Measurements from ENCODE around the gene BMAL1.

The BMAL1 gene

DNA sequence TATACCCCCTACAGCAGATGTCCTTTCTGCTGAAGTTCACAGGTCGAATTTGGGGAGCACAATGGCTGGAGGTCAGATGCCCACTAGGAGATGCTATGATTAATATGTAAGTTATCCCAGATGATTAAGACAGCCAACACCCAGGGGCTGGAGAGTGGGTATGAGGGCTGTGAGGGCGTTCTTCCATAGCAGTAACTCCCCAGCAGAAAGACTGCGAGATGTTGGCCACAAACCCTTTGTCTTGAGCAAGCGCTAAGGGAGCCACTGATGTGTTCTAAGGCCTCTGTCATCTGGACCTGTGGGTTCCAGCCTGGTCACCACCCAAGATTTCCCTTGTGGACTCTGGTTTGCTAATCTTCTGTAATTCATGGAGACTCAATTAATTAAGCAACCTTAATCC lies 77.6 kb downstream of the BMAL1 start:
- Histone ChIP-seq H3K27me3 (ENCODE audit: insufficient read depth, low read length) (no peaks in the 10 kb centered on the region), H4K20me1 (ENCODE audit: insufficient read depth, low read length) (no peaks in the 10 kb centered on the region), H2AFZ (ENCODE audit: low read length) (no peak overlapping the region), H3K9ac (ENCODE audit: low read length) (no peak overlapping the region), H3K4me1 (ENCODE audit: insufficient read depth, low read length, severe bottlenecking) (no peaks in the 10 kb centered on the region), H3F3A (ENCODE audit: insufficient read depth, low read length) (no peaks in the 10 kb centered on the region), H3K27ac (ENCODE audit: low read depth, low read length, poor library complexity, severe bottlenecking) (no peak overlapping the region), H3K9me3 (ENCODE audit: low read length) (no peaks in the 10 kb centered on the region), H3K79me2 (ENCODE audit: insufficient read depth, low read length) (no peaks in the 10 kb centered on the region), H3K4me3 (ENCODE audit: low read depth, low read length, poor library complexity, severe bottlenecking) (no peak overlapping the region), H3K4me2 (ENCODE audit: low read length) (no peak overlapping the region), H3K36me3 (ENCODE audit: insufficient read depth, low read length) (peaks cover 6% of the 10 kb centered on the region), H3K9me2 (ENCODE audit: low read depth, low read length) (no peaks in the 10 kb centered on the region)
- TF ChIP-seq EZH2 (IDR thresholded peaks at IDR 0.05; ENCODE audit: borderline replicate concordance, low read length), result no peak
- TF ChIP-seq, protein P1, sequence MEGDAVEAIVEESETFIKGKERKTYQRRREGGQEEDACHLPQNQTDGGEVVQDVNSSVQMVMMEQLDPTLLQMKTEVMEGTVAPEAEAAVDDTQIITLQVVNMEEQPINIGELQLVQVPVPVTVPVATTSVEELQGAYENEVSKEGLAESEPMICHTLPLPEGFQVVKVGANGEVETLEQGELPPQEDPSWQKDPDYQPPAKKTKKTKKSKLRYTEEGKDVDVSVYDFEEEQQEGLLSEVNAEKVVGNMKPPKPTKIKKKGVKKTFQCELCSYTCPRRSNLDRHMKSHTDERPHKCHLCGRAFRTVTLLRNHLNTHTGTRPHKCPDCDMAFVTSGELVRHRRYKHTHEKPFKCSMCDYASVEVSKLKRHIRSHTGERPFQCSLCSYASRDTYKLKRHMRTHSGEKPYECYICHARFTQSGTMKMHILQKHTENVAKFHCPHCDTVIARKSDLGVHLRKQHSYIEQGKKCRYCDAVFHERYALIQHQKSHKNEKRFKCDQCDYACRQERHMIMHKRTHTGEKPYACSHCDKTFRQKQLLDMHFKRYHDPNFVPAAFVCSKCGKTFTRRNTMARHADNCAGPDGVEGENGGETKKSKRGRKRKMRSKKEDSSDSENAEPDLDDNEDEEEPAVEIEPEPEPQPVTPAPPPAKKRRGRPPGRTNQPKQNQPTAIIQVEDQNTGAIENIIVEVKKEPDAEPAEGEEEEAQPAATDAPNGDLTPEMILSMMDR (IDR thresholded peaks at IDR 0.05; ENCODE audit: low read length), result no peak

DNA sequence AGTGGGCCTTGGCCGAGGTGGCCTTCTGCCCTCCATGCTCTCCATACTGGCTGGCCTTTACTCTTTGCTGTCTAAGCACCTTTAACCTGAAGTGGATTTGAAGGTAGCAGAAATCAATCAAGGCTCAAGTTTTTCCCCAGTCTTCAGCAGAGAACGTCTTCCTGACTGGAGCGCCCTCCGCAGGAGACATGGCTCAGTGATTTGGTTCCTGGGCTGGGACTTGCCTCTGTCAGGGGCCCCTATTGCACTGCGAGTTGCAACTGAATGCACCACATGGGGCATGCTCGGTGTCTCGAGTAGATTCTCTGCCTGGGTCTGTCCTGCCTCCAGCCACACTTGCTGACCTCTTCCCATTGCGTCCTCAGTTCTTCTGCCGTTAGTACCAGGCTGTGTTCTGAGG lies 79.6 kb downstream of the BMAL1 start:
- no peak overlapping the region for H2AFZ ChIP-seq (ENCODE audit: low read length)
- no peak overlapping the region for H3K4me3 ChIP-seq (ENCODE audit: low read depth, low read length, poor library complexity, severe bottlenecking)
- H3K9me2 ChIP-seq (ENCODE audit: low read depth, low read length), result no peaks in the 10 kb centered on the region
- H3K27ac ChIP-seq (ENCODE audit: low read depth, low read length, poor library complexity, severe bottlenecking), result no peak overlapping the region
- TF ChIP-seq, protein P1 (IDR thresholded peaks at IDR 0.05; ENCODE audit: low read length), result peak; percentile 6; the same call in 1 of the 2 replicates
- TF ChIP-seq EZH2 (IDR thresholded peaks at IDR 0.05; ENCODE audit: borderline replicate concordance, low read length), result no peak
- H3K9ac ChIP-seq (ENCODE audit: low read length), result no peak overlapping the region
- H3K36me3 ChIP-seq (ENCODE audit: insufficient read depth, low read length), result peaks cover 15% of the 10 kb centered on the region
- no peaks in the 10 kb centered on the region for H3K9me3 ChIP-seq (ENCODE audit: low read length)
- H3F3A ChIP-seq (ENCODE audit: insufficient read depth, low read length), result no peaks in the 10 kb centered on the region
- H4K20me1 ChIP-seq (ENCODE audit: insufficient read depth, low read length), result no peaks in the 10 kb centered on the region
- no peaks in the 10 kb centered on the region for H3K27me3 ChIP-seq (ENCODE audit: insufficient read depth, low read length)
- H3K79me2 ChIP-seq (ENCODE audit: insufficient read depth, low read length), result no peaks in the 10 kb centered on the region
- no peaks in the 10 kb centered on the region for H3K4me1 ChIP-seq (ENCODE audit: insufficient read depth, low read length, severe bottlenecking)
- no peak overlapping the region for H3K4me2 ChIP-seq (ENCODE audit: low read length)

DNA sequence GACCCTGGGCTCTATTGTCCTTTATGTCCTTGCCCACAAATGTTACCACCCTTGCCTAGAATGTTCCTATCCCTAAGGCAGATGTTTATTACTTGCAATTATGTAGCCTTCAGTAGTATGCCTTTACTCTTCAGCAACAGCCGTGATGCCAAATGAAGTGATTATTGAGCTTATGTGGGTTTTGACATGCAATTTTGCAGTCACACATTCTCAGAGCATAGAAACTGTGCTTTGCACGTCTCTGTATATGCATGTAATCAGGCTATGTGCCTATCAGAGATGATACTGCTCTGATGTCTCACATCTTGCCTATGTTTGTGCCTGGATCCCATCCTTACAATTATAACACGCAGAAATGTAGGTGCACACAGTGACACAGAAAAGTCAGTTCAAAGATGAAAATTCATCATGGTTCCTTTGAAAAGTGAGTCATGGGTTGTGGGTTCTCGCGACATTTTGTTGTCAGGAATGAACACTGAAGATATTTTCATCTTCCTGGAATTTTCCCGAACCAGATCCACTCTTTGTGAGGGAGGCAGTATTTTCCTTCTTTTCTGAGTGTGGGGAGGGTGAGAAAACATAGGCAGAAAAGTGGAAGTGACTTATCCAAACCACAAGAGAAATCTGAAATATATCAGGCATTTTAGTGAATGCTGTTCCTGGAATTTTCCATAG lies 81.1 kb downstream of the BMAL1 start:
- Histone ChIP-seq H3K79me2 (ENCODE audit: insufficient read depth, low read length) (no peaks in the 10 kb centered on the region), H3K36me3 (ENCODE audit: insufficient read depth, low read length) (peaks cover 15% of the 10 kb centered on the region), H3K9ac (ENCODE audit: low read length) (no peak overlapping the region), H2AFZ (ENCODE audit: low read length) (no peak overlapping the region), H4K20me1 (ENCODE audit: insufficient read depth, low read length) (no peaks in the 10 kb centered on the region), H3F3A (ENCODE audit: insufficient read depth, low read length) (no peaks in the 10 kb centered on the region), H3K9me3 (ENCODE audit: low read length) (no peaks in the 10 kb centered on the region), H3K9me2 (ENCODE audit: low read depth, low read length) (no peaks in the 10 kb centered on the region), H3K4me3 (ENCODE audit: low read depth, low read length, poor library complexity, severe bottlenecking) (no peak overlapping the region), H3K27ac (ENCODE audit: low read depth, low read length, poor library complexity, severe bottlenecking) (no peak overlapping the region), H3K4me1 (ENCODE audit: insufficient read depth, low read length, severe bottlenecking) (no peaks in the 10 kb centered on the region), H3K4me2 (ENCODE audit: low read length) (no peak overlapping the region), H3K27me3 (ENCODE audit: insufficient read depth, low read length) (no peaks in the 10 kb centered on the region)
- TF ChIP-seq, protein P1 (IDR thresholded peaks at IDR 0.05; ENCODE audit: low read length), result no peak

Data from OCI-LY1 (cell line).